ENCODE data around the gene SNX22. TPM values are rescaled to one million over a fixed set of nuclear protein-coding genes. Genes with fewer than 3 reads are reported as not detected.

SNX22 gene
- polyA plus RNA-seq, 1 donor (not counting 4 experiments of a cell fraction or from before 2014, with no cell fraction given) = 0.04 TPM

- H3K27me3 ChIP-seq (ENCODE audit: control insufficient read depth, extremely low read depth, insufficient read depth, low read length) = no peaks in the 10 kb centered on the region
- H2AFZ ChIP-seq (ENCODE audit: control insufficient read depth, low read length) = no peak overlapping the region
- no peaks in the 10 kb centered on the region for H3K9me3 ChIP-seq (ENCODE audit: control insufficient read depth, low read depth, low read length)
- no peak overlapping the region for H3K9ac ChIP-seq (ENCODE audit: control insufficient read depth, extremely low read depth, insufficient read depth, low read length)
- H3K4me2 ChIP-seq (ENCODE audit: control insufficient read depth, extremely low read depth, insufficient read depth, low read depth, low read length) = no peak overlapping the region
- dilution Hi-C loops (cut with MboI; ENCODE audit: extremely low pct_ligation_motif_present, low sequenced_read_pairs) = no loop called here
- DNase-seq (ENCODE audit: low read depth, low spot score) = no peak
- no peak for FAIRE-seq
- no peak overlapping the region for H3K27ac ChIP-seq (ENCODE audit: control insufficient read depth, insufficient read depth, low read length)
- peaks cover 28 to 37% of the 10 kb centered on the region in 2 experiments for H3K36me3 ChIP-seq (ENCODE audit: control insufficient read depth in 2 of 2, extremely low read depth in 1 of 2, insufficient read depth in 2 of 2, low read length in 2 of 2)
- no peak overlapping the region for H3K4me3 ChIP-seq (ENCODE audit: control insufficient read depth in 2 of 3, extremely low read depth in 1 of 3, insufficient read depth in 2 of 3, low read depth in 1 of 3, low read length in 3 of 3)
- TF ChIP-seq EZH2 (IDR thresholded peaks at IDR 0.05; ENCODE audit: low read length) (no peak), CTCF (optimal IDR thresholded peaks at IDR 0.05 in 1 of 3, IDR thresholded peaks at IDR 0.05 in 1 of 3, conservative IDR thresholded peaks at IDR 0.05 in 1 of 3; ENCODE audit: extremely low read depth in 1 of 3, insufficient read depth in 2 of 3, low read length in 3 of 3) (no peak)
- H3K79me2 ChIP-seq (ENCODE audit: control insufficient read depth, insufficient read depth, low read length) = no peaks in the 10 kb centered on the region
- H3K4me1 ChIP-seq (ENCODE audit: control insufficient read depth, extremely low read depth, insufficient read depth, low read length) = no peaks in the 10 kb centered on the region
- no peaks in the 10 kb centered on the region for H4K20me1 ChIP-seq (ENCODE audit: control insufficient read depth, extremely low read depth, insufficient read depth, low read length)
- no peaks in the 10 kb centered on the region for H3K9me1 ChIP-seq (ENCODE audit: control insufficient read depth, extremely low read depth, insufficient read depth, low read length)
Observed at GRCh38 chr15:64125978-64126377, 25.6 kb upstream of the SNX22 start.

GRCh38 chr15:64127521-64128270, 23.8 kb upstream of the SNX22 start:
- Histone ChIP-seq H3K9me1 (ENCODE audit: control insufficient read depth, extremely low read depth, insufficient read depth, low read length) (no peaks in the 10 kb centered on the region), H3K36me3 (ENCODE audit: control insufficient read depth in 2 of 2, extremely low read depth in 1 of 2, insufficient read depth in 2 of 2, low read length in 2 of 2) (peaks cover 36 to 43% of the 10 kb centered on the region in 2 experiments), H4K20me1 (ENCODE audit: control insufficient read depth, extremely low read depth, insufficient read depth, low read length) (no peaks in the 10 kb centered on the region), H3K9me3 (ENCODE audit: control insufficient read depth, low read depth, low read length) (no peaks in the 10 kb centered on the region), H3K4me1 (ENCODE audit: control insufficient read depth, extremely low read depth, insufficient read depth, low read length) (no peaks in the 10 kb centered on the region), H3K79me2 (ENCODE audit: control insufficient read depth, insufficient read depth, low read length) (no peaks in the 10 kb centered on the region), H2AFZ (ENCODE audit: control insufficient read depth, low read length) (no peak overlapping the region), H3K4me3 (ENCODE audit: control insufficient read depth in 2 of 3, extremely low read depth in 1 of 3, insufficient read depth in 2 of 3, low read depth in 1 of 3, low read length in 3 of 3) (no peak overlapping the region), H3K27ac (ENCODE audit: control insufficient read depth, insufficient read depth, low read length) (no peak overlapping the region), H3K9ac (ENCODE audit: control insufficient read depth, extremely low read depth, insufficient read depth, low read length) (no peak overlapping the region), H3K27me3 (ENCODE audit: control insufficient read depth, extremely low read depth, insufficient read depth, low read length) (no peaks in the 10 kb centered on the region), H3K4me2 (ENCODE audit: control insufficient read depth, extremely low read depth, insufficient read depth, low read depth, low read length) (no peak overlapping the region)
- no peak for FAIRE-seq
- TF ChIP-seq EZH2 (IDR thresholded peaks at IDR 0.05; ENCODE audit: low read length) = no peak
- dilution Hi-C loops (cut with MboI; ENCODE audit: extremely low pct_ligation_motif_present, low sequenced_read_pairs) = no loop called here
- no peak for DNase-seq (ENCODE audit: low read depth, low spot score)
